ENCODE measurements around the gene PNMA1. TPM values are rescaled to one million over a fixed set of nuclear protein-coding genes. Genes with fewer than 3 reads are reported as not detected.

The PNMA1 gene
- polyA plus RNA-seq, 1 donor from 2014 or later, result 205 TPM

GRCh38 chr14:73731111-73731510 lies 16.9 kb upstream of the PNMA1 start:
- Histone ChIP-seq H3F3A (ENCODE audit: insufficient read depth, low read length, poor library complexity, severe bottlenecking) (no peaks in the 10 kb centered on the region), H2AFZ (ENCODE audit: low read depth, low read length) (no peak overlapping the region), H3K9me3 (ENCODE audit: low read length) (no peaks in the 10 kb centered on the region), H3K27me3 (ENCODE audit: insufficient read depth, low read depth, low read length) (no peaks in the 10 kb centered on the region), H3K27ac (ENCODE audit: low read length) (no peak overlapping the region), H3K9ac (ENCODE audit: low read length) (no peak overlapping the region), H3K4me2 (ENCODE audit: low read length) (no peak overlapping the region), H3K36me3 (ENCODE audit: insufficient read depth, low read length) (no peaks in the 10 kb centered on the region), H3K9me2 (ENCODE audit: insufficient read depth, low read length) (no peaks in the 10 kb centered on the region), H4K20me1 (ENCODE audit: insufficient read depth) (no peaks in the 10 kb centered on the region), H3K79me2 (replicated peaks; ENCODE audit: insufficient read depth, low read length) (no peaks in the 10 kb centered on the region), H3K4me3 (ENCODE audit: low read length) (no peak overlapping the region)
- no peak for TF ChIP-seq REST (IDR thresholded peaks at IDR 0.05; ENCODE audit: borderline replicate concordance)
- TF ChIP-seq EP300 (conservative IDR thresholded peaks at IDR 0.05; ENCODE audit: poor library complexity, severe bottlenecking), result no peak

GRCh38 chr14:73729556-73730265 lies 15.5 kb upstream of the PNMA1 start:
- no peaks in the 10 kb centered on the region for H4K20me1 ChIP-seq (ENCODE audit: insufficient read depth)
- no peaks in the 10 kb centered on the region for H3K79me2 ChIP-seq (replicated peaks; ENCODE audit: insufficient read depth, low read length)
- H3K27me3 ChIP-seq (ENCODE audit: insufficient read depth, low read depth, low read length), result no peaks in the 10 kb centered on the region
- TF ChIP-seq, protein P1, sequence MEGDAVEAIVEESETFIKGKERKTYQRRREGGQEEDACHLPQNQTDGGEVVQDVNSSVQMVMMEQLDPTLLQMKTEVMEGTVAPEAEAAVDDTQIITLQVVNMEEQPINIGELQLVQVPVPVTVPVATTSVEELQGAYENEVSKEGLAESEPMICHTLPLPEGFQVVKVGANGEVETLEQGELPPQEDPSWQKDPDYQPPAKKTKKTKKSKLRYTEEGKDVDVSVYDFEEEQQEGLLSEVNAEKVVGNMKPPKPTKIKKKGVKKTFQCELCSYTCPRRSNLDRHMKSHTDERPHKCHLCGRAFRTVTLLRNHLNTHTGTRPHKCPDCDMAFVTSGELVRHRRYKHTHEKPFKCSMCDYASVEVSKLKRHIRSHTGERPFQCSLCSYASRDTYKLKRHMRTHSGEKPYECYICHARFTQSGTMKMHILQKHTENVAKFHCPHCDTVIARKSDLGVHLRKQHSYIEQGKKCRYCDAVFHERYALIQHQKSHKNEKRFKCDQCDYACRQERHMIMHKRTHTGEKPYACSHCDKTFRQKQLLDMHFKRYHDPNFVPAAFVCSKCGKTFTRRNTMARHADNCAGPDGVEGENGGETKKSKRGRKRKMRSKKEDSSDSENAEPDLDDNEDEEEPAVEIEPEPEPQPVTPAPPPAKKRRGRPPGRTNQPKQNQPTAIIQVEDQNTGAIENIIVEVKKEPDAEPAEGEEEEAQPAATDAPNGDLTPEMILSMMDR (IDR thresholded peaks at IDR 0.05; ENCODE audit: poor library complexity, severe bottlenecking), result no peak
- TF ChIP-seq REST (IDR thresholded peaks at IDR 0.05; ENCODE audit: borderline replicate concordance), result no peak
- TF ChIP-seq EP300 (conservative IDR thresholded peaks at IDR 0.05; ENCODE audit: poor library complexity, severe bottlenecking), result no peak
- no peak for TF ChIP-seq SMC3 (conservative IDR thresholded peaks at IDR 0.05; ENCODE audit: poor library complexity)
- TF ChIP-seq MXI1 (conservative IDR thresholded peaks at IDR 0.05; ENCODE audit: poor library complexity, severe bottlenecking), result no peak
- TF ChIP-seq RAD21 (conservative IDR thresholded peaks at IDR 0.05), result no peak
- no peak overlapping the region for H3K4me3 ChIP-seq (ENCODE audit: low read length)
- no peak overlapping the region for H3K9ac ChIP-seq (ENCODE audit: low read length)
- H3K9me3 ChIP-seq (ENCODE audit: low read length), result no peaks in the 10 kb centered on the region
- H3F3A ChIP-seq (ENCODE audit: insufficient read depth, low read length, poor library complexity, severe bottlenecking), result no peaks in the 10 kb centered on the region
- no peaks in the 10 kb centered on the region for H3K9me2 ChIP-seq (ENCODE audit: insufficient read depth, low read length)
- no peaks in the 10 kb centered on the region for H3K36me3 ChIP-seq (ENCODE audit: insufficient read depth, low read length)
- H2AFZ ChIP-seq (ENCODE audit: low read depth, low read length), result no peak overlapping the region
- H3K27ac ChIP-seq (ENCODE audit: low read length), result no peak overlapping the region
- H3K4me2 ChIP-seq (ENCODE audit: low read length), result no peak overlapping the region
